Peyer's patch (tissue), 4 donors: ENCODE data around the gene PRKCI. TPM values are rescaled to one million over a fixed set of nuclear protein-coding genes. Genes with fewer than 3 reads are reported as not detected.
"Not testable (repeated sequence)": the region's sequence is repeated elsewhere in the genome, so short reads cannot be mapped to it uniquely, and the experiment has no call there.

Experiments
- DNase-seq, 3 donors: peaks; one replicate each; pipeline ENCODE4 v3.0.0-alpha.2; 2017 to 2019
- H3K27ac ChIP-seq, 4 donors: fragments of 200-600 bp; sonication (generic); one replicate each; pipeline ENCODE4 v1.5.1; 2016 to 2019
- H3K27me3 ChIP-seq, 2 donors: fragments of 200-600 bp; sonication (generic); one replicate each; pipeline ENCODE4 v1.5.1; 2019
- H3K36me3 ChIP-seq, 3 donors: fragments of 200-600 bp; sonication (generic); one replicate each; pipeline ENCODE4 v1.5.1; 2016 to 2019
- H3K4me1 ChIP-seq, 4 donors: fragments of 200-600 bp; sonication (generic); one replicate each; pipeline ENCODE4 v1.5.1; 2016 to 2019
- H3K4me3 ChIP-seq, 4 donors: fragments of 200-600 bp; sonication (generic); 1 replicate in 3 of 4; 2 replicates in 1 of 4; pipeline ENCODE4 v1.5.1; 2016 to 2019; ENCODE audit warnings: mild to moderate bottlenecking in 1 of 4
- H3K9me3 ChIP-seq, 4 donors: fragments of 200-600 bp; sonication (generic); one replicate each; pipeline ENCODE4 v1.5.1; 2016 to 2019; ENCODE audit warnings: mild to moderate bottlenecking in 1 of 4
- POLR2A ChIP-seq, 2 donors: fragments of 450-650 bp; IDR thresholded peaks; one replicate each; pipeline ENCODE4 v1.5.1; 2017; ENCODE audit warnings: antibody characterized with exemption in 2 of 2, mild to moderate bottlenecking in 2 of 2, moderate library complexity in 2 of 2
- total RNA-seq, 4 donors: library from RNA; depleted of rRNA; stranded (reverse); fragments of >200 nt; gene quantifications; one replicate each; pipeline ENCODE4 v1.1.0, GENCODE V29; 2016
- TF ChIP-seq, protein P1 (sequence below), 6 experiments: fragments of 450-650 bp in 4 of 6; fragments of 200-600 bp in 2 of 6; sonication (generic) in 1 of 6; IDR thresholded peaks; one replicate each; pipeline ENCODE4 v1.5.1; 2017 to 2019; ENCODE audit warnings: antibody characterized with exemption in 6 of 6, mild to moderate bottlenecking in 3 of 6, moderate library complexity in 1 of 6

PRKCI gene
- total RNA-seq, 4 donors from 2014 or later: 22.1 to 50.3 (median 43.5) TPM

DNA sequence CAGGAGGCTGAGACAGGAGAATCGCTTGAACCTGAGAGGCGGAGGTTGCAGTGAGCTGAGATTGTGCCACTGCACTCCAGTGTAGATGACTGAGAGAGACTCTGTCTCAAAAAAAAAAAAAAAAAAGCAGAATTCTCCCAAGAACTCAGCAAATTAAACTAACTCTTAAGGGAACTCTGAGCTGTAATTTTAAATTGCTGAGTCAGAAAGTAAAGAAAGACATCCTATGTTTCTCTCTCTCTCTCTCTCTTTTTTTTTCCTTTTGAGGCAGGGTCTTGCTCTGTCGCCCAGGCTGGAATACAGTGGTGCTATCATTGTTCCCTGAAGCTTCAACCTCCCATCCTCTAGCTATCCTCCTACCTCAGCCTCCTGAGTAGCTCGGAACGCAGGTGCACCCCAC is 20.7 kb upstream of the PRKCI start:
- no peaks in the 10 kb centered on the region for H3K27me3 ChIP-seq
- TF ChIP-seq, protein P1, sequence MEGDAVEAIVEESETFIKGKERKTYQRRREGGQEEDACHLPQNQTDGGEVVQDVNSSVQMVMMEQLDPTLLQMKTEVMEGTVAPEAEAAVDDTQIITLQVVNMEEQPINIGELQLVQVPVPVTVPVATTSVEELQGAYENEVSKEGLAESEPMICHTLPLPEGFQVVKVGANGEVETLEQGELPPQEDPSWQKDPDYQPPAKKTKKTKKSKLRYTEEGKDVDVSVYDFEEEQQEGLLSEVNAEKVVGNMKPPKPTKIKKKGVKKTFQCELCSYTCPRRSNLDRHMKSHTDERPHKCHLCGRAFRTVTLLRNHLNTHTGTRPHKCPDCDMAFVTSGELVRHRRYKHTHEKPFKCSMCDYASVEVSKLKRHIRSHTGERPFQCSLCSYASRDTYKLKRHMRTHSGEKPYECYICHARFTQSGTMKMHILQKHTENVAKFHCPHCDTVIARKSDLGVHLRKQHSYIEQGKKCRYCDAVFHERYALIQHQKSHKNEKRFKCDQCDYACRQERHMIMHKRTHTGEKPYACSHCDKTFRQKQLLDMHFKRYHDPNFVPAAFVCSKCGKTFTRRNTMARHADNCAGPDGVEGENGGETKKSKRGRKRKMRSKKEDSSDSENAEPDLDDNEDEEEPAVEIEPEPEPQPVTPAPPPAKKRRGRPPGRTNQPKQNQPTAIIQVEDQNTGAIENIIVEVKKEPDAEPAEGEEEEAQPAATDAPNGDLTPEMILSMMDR (IDR thresholded peaks at IDR 0.05): no peak
- TF ChIP-seq POLR2A (IDR thresholded peaks at IDR 0.05): no peak
- no peaks in the 10 kb centered on the region for H3K4me1 ChIP-seq
- no peaks in the 10 kb centered on the region for H3K36me3 ChIP-seq
- H3K9me3 ChIP-seq: no peaks in the 10 kb centered on the region
- DNase-seq: no peak
- H3K27ac ChIP-seq: no peak overlapping the region
- H3K4me3 ChIP-seq: no peak overlapping the region

DNA sequence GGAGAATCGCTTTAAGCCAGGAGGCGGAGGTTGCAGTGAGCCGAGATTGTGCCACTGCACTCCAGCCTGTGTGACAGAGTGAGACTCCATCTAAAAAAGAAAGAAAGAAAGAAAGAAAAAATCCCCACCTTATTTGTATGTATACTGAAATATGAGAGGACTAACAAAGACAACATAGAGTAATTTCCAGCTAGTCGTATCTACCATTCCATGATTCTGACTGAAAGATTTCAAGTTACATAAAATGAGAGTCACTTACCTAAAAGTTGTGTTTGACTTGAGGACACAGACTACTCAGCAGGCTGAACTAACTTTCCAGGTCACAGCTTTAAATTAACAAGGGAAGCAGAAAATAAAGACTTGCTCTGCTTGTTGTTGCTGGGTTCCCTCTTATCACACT is 18.8 kb upstream of the PRKCI start:
- Histone ChIP-seq H3K4me3 (no peak overlapping the region), H3K27me3 (no peaks in the 10 kb centered on the region), H3K9me3 (no peaks in the 10 kb centered on the region), H3K36me3 (no peaks in the 10 kb centered on the region), H3K27ac (no peak overlapping the region), H3K4me1 (no peaks in the 10 kb centered on the region)
- DNase-seq: no peak
- TF ChIP-seq, protein P1 (IDR thresholded peaks at IDR 0.05): no peak
- TF ChIP-seq POLR2A (IDR thresholded peaks at IDR 0.05): no peak

DNA sequence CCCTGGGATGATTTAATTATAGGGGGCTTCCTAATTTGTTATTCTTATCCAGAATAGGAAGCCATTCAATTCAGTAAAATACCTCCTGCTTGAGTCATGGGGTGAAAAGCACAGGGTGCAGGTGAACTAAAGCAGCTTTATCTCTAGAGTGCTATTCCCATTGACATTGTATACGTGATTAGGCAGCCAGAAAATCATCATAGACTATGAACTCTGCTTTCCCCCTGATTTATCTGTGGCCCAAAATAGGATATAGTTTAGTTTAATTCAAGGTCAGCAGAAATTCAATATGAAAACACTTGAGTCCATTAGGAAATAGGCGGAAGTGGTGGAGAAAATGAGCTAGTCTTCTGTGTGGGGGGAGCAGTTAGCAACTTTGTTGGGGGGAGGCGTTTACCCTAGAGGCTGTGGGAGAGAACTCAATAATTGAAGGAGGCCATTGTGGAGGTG is 18.2 kb upstream of the PRKCI start:
- Histone ChIP-seq H3K36me3 (no peaks in the 10 kb centered on the region), H3K27ac (no peak overlapping the region), H3K4me1 (no peaks in the 10 kb centered on the region), H3K4me3 (no peak overlapping the region), H3K27me3 (no peaks in the 10 kb centered on the region), H3K9me3 (no peaks in the 10 kb centered on the region)
- TF ChIP-seq POLR2A (IDR thresholded peaks at IDR 0.05): no peak
- TF ChIP-seq, protein P1 (IDR thresholded peaks at IDR 0.05): no peak
- DNase-seq: no peak

DNA sequence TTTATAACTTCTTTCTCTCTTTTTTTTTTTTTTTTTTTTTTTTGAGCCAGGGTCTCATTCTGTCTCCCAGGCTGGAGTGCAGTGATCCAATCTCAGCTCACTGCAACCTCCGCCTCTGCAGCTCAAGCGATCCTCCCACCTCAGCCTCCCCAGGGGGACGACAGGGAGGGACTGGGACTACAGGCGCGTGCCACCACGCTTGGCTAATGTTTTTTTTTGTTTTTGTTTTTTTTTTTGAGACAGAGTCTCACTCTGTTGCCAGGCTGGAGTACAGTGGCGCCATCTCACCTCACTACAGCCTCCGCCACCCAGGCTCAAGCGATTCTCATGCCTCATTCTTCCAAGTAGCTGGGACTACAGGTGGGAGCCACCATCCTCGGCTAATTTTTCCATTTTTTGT is 17.7 kb upstream of the PRKCI start:
- Histone ChIP-seq H3K4me3 (no peak overlapping the region), H3K36me3 (no peaks in the 10 kb centered on the region), H3K4me1 (no peaks in the 10 kb centered on the region), H3K27me3 (no peaks in the 10 kb centered on the region), H3K9me3 (no peaks in the 10 kb centered on the region), H3K27ac (no peak overlapping the region)
- TF ChIP-seq POLR2A (IDR thresholded peaks at IDR 0.05): no peak
- TF ChIP-seq, protein P1 (IDR thresholded peaks at IDR 0.05): no peak
- no peak for DNase-seq

DNA sequence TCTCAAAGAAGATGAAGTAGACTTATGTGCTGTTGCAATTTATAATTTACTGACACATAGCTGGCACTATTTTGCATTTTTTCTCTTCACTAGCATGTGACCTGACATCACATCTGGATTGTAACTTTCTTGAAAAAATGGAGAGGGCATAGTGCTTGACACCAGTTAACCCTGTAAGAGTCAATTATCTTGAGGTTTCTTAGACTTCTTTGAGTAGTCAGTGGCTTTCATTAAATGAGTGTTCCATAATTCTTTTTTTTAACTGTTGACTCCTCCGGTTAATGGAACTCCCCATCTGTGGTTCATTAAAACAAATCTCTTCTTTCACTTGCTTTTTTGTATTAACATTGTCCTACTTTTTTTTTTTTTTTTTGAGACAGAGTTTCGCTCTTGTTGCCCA is 16.9 kb upstream of the PRKCI start:
- no peaks in the 10 kb centered on the region for H3K27me3 ChIP-seq
- no peak for DNase-seq
- TF ChIP-seq, protein P1 (IDR thresholded peaks at IDR 0.05): no peak
- no peak for TF ChIP-seq POLR2A (IDR thresholded peaks at IDR 0.05)
- no peaks in the 10 kb centered on the region for H3K9me3 ChIP-seq
- H3K36me3 ChIP-seq: no peaks in the 10 kb centered on the region
- H3K27ac ChIP-seq: no peak overlapping the region
- no peaks in the 10 kb centered on the region for H3K4me1 ChIP-seq
- no peak overlapping the region for H3K4me3 ChIP-seq

DNA sequence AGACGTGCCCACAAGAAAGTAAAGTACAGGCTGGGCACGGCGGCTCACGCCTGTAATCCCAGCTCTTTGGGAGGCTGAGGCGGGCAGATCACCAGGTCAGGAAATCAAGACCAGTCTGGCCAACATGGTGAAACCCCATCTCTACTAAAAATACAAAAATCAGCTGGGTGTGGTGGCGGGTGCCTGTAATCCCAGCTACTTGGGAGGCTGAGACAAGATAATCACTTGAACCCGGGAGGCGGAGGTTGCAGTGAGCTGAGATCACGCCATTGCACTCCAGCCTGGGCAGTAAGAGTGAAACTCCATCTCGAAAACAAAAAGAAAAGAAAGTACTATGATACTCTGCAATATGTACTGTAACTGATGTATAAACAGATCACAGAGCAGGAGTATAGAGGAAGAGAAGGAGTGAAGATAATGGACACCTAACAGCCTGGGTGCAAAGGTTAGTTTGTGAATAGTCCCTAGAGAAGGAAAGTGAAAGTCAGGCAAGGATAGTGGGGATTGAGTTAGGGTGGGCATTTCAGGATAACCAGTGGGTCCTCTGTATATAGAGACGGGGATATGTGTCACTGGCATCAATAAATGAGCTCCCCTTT is 16.0 kb upstream of the PRKCI start:
- H3K27me3 ChIP-seq, H3K36me3 ChIP-seq, H3K9me3 ChIP-seq, H3K4me1 ChIP-seq: not testable (repeated sequence)
- peak in 1 of 3 donors; percentile 54 for DNase-seq
- peak overlapping the region in 1 of 4 donors; percentile 56 for H3K27ac ChIP-seq
- peak overlapping the region in 1 of 4 donors; percentile 2 for H3K4me3 ChIP-seq
